NOMO-1 treated with DMSO at 0.1 percent for 48 hours (cell line): ENCODE data around the gene SPON1.

ENCODE experiments used
- DNase-seq: peaks from one replicate; lab custom pipeline; 2025; ENCODE audit not compliant: unreplicated experiment; lab: John Stamatoyannopoulos, UW

The SPON1 gene

GRCh38 chr11:14179116-14179820, 216.7 kb downstream of the SPON1 start:
- no peak for DNase-seq

GRCh38 chr11:14181121-14181520, 218.6 kb downstream of the SPON1 start:
- DNase-seq: no peak

DNA sequence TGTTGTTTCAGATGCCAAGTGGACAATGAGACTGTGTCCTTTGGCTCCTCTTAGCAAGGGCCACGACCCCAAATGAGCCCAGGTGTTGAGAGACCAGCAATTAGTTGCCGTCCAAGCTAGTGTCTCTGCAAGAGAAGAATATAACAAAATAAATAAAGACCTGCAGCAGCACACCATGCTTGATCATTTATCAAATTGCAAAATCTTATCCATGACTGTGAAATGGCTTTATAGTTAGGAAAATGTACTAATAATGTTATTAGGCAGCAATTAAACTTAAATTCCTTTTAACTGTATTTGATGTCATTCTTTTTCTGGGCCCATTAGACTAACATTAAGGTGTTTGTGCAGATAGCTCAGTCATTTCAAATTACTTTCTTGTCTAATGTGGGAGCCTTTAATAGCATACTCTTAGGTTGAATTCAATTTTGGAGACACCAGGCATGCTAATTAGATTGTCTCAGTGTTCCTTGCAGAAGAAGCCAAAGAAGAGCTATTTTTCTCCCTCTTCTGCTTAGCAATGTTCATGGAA, 220.4 kb downstream of the SPON1 start:
- DNase-seq: no peak

- no peak for DNase-seq
Observed at GRCh38 chr11:14184028-14184940, 221.8 kb downstream of the SPON1 start.

DNA sequence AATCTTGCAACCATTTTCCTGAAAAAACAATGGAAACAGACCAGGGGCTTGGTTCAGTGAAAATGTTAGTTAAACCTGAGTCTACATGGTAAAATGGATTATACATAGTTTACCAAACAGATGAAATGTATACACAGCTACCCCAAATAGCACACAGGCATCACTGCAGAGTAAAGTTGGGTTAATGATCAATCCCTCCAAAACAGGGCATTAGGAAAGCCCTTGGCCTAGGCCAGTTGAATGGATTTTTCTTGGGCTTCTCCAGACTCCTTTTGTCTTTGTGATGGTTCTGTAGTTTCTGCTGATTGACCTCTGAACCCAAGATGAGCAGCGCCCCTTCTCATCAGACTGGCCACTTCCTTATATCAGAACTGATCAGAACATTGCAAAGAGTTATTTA, 222.9 kb downstream of the SPON1 start:
- DNase-seq: no peak

DNA sequence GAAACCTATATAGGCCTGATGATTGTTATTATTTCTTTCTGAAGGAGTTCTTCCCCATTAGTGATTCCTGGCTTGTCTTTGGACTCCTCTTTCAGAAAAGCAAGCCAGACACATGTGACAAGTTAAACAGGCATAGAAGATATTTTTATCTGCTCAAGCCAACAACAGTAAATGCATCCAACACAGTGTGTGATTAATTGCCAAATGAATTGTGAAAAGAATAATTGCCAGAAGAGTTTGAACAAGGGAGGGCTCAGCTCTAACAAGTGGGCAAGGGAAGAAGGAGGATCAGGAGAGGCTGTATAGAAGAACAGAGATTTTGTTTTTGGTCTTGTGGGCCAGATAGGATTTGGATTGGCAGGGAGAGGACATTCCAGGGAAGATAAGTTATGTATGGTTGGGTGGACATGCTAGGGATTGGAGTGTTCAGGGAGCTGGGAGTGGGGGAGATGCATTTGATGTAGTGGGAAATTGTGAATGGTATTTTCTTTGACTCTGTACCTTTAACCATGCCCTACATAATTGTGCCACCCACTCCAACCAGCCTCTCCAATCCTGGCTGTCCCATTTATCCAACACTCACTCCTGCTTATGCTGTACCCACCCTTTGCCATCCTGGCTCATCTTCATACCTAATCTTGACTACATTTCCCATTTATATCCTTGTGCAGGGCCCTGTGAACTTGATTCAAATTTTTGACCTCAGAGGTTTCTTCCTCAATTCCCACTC, 223.7 kb downstream of the SPON1 start:
- no peak for DNase-seq

- peak; percentile 94 for DNase-seq
Observed at GRCh38 chr11:14189874-14190273, 227.4 kb downstream of the SPON1 start.

DNA sequence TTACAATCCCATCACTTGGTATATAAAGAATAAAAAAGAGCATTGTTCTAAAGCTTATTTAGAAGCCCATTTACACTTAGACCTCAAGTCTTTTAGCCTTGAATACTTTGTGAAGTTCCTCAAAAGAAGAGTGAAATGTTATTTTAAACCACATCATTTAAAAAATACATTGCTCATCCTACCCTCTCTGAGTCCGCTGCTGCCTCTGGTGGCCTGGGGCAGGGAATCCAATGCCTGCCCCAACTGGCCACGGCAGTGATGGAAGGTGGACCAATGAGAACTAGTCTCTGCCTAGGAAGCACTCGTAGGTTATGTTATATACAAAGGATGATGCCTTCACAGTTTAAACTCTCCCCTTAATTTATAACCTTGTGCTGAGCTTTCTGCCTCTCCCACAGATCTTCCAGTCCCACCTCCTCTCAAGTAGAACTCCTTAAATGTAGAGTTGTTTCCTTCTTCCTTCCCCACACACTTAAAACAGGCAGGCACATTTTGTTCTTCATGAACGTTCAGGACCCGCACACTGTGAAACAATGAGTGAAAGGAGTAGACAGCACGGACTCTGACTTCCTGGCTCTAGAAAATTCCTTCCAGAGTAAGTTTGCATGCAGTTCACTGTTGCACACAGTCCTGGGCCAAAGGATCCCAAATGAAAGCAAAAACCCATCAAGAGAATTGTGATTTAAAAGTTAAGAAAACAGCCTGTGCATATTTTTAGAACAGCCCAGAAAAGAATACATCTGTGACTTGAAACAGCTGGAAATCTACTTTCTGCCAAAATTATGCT, 228.7 kb downstream of the SPON1 start:
- DNase-seq: no peak

GRCh38 chr11:14193644-14194043, 231.1 kb downstream of the SPON1 start:
- DNase-seq: no peak

- no peak for DNase-seq
Observed at GRCh38 chr11:14202251-14203196, 240.0 kb downstream of the SPON1 start.

DNA sequence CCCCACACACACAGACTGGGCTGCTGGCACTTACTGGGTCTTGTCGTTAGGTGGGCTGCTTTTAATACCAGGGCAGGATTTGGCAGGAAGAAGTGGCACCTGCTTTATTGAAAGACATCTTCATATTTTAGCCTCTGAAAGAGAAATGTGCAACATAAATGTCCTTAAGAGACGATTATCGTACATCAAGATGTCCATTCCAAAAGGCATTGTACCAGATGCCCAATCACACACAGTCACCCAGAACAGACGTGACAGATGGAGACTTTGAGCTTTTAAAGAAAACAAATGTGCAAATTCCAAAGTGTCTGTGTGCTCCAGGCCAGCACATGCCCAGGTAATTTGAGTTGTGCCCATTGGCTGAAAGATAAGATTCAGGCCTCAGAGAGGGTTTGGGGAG, 240.8 kb downstream of the SPON1 start:
- DNase-seq: no peak

- no peak for DNase-seq
Observed at GRCh38 chr11:14212986-14213385, 250.5 kb downstream of the SPON1 start.

DNA sequence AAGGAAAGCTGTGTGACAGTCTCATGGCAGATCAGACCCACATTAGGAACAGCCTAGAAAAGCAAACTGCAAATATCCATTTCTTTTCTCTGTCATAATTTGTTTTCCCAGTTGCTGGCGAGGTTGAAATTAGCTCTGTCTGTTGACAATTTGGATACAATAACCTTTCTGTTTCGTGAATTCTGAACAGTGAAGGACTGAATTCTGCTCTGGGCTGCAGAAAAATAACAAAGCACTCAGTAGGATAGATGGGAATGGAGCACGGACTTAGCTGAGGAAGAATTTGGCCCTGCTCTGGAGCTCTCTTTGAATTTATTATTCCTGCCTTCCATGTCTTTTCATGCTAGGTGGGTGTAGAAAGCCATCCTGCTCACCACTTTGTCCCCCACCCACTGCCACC, 256.2 kb downstream of the SPON1 start:
- DNase-seq: no peak

- DNase-seq: no peak
Observed at GRCh38 chr11:14223636-14224288, 261.2 kb downstream of the SPON1 start.

DNA sequence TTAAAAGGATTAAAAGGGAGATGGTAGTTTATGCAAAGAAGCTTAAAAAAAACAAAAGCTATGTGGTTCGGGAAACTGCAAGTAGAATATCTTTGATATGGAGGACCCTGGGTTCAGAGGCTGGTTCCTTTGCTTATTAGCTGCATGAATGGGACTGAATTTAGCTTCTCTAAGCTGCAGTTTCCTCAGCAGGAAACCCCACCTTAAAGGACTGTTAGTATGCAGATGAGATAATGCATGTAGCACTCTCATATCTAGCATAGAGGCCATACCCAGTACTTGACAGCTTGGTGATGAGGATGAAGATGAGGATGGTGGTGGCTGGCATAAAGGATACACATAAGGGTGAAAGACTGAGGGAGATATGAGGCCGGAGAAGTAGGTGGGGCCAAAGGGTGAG, 261.9 kb downstream of the SPON1 start:
- no peak for DNase-seq

DNA sequence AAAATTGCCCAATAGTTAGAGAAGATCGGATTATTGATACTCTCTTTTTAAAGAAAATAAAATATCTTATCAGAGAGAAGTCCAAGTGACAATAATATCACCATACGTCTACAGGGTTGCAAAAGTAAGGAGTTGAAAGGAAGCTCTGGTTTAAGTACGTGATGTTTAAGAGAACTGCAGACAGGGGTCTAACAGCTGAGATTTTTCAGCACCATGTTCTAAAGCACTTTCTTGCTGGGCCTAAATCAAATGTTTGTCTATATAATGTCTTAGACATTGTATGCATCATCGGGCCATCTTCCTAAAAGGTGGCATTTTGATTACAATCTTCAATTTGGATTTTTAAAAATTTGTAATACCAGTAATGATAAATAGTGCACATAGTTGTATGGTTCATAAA, 263.1 kb downstream of the SPON1 start:
- no peak for DNase-seq

- DNase-seq: no peak
Observed at GRCh38 chr11:14228356-14228755, 265.8 kb downstream of the SPON1 start.

GRCh38 chr11:14229472-14229871, 266.9 kb downstream of the SPON1 start:
- DNase-seq: no peak

- DNase-seq: no peak
Observed at GRCh38 chr11:14230407-14230806, 267.9 kb downstream of the SPON1 start.
